CD14-positive monocyte (primary cell): ENCODE data around the gene CSMD2. TPM values are rescaled to one million over a fixed set of nuclear protein-coding genes. Genes with fewer than 3 reads are reported as not detected.

Experiments
- DNase-seq, 3 donors: peaks; one replicate each; pipeline ENCODE4 v3.0.0-alpha.2; 2011 to 2022
- H2AFZ ChIP-seq: 2 replicates; pipeline ENCODE4 v1.6.0; 2012; ENCODE audit warnings: mild to moderate bottlenecking, low read depth, low read length, inconsistent platforms; ENCODE audit not compliant: insufficient read depth, poor library complexity, severe bottlenecking
- H3K27ac ChIP-seq, 2 donors: 1 replicate in 1 of 2; 2 replicates in 1 of 2; pipeline ENCODE4 v1.5.1; 2012 to 2013; ENCODE audit warnings: low read length in 2 of 2, control low read depth in 1 of 2, inconsistent platforms in 1 of 2, low read depth in 1 of 2, mild to moderate bottlenecking in 1 of 2
- H3K27me3 ChIP-seq, 2 donors: one replicate each; pipeline versions ENCODE4 v1.6.0 to v1.6.1; 2011 to 2013; ENCODE audit warnings: low read length in 2 of 2; ENCODE audit not compliant: control insufficient read depth in 2 of 2, insufficient read depth in 2 of 2
- H3K36me3 ChIP-seq, 2 donors: replicated peaks in 1 of 2; 1 replicate in 1 of 2; 2 replicates in 1 of 2; pipeline versions ENCODE4 v1.5.1 to v1.6.1; 2012 to 2013; ENCODE audit warnings: low read length in 2 of 2, control low read depth in 1 of 2, inconsistent platforms in 1 of 2, mild to moderate bottlenecking in 1 of 2; ENCODE audit not compliant: insufficient read depth in 2 of 2, control insufficient read depth in 1 of 2
- H3K4me1 ChIP-seq, 2 donors: 1 replicate in 1 of 2; 2 replicates in 1 of 2; pipeline versions ENCODE4 v1.5.1 to v1.6.1; 2012 to 2013; ENCODE audit warnings: low read length in 2 of 2, control low read depth in 1 of 2, inconsistent platforms in 1 of 2, mild to moderate bottlenecking in 1 of 2, moderate library complexity in 1 of 2; ENCODE audit not compliant: insufficient read depth in 2 of 2, control insufficient read depth in 1 of 2
- H3K4me2 ChIP-seq: replicated peaks from 2 replicates; pipeline ENCODE3; 2012; ENCODE audit warnings: low read length, moderate library complexity, mild to moderate bottlenecking; ENCODE audit not compliant: poor library complexity, severe bottlenecking; ENCODE audit errors: extremely low read depth
- H3K4me3 ChIP-seq, 3 experiments: fragments of 200-600 bp in 1 of 3; sonication (generic) in 1 of 3; replicated peaks in 1 of 3; 1 replicate in 2 of 3; 2 replicates in 1 of 3; pipeline ENCODE4 v1.5.1; 2011 to 2013; ENCODE audit warnings: low read length in 3 of 3, mild to moderate bottlenecking in 3 of 3, control low read depth in 2 of 3, low read depth in 2 of 3, inconsistent platforms in 1 of 3, moderate library complexity in 1 of 3
- H3K79me2 ChIP-seq: 2 replicates; pipeline ENCODE4 v1.6.0; 2012; ENCODE audit warnings: mild to moderate bottlenecking, control low read depth, inconsistent platforms, low read length, moderate library complexity; ENCODE audit not compliant: insufficient read depth
- H3K9ac ChIP-seq: 2 replicates; pipeline ENCODE4 v1.6.0; 2017; ENCODE audit warnings: low read length, mild to moderate bottlenecking; ENCODE audit not compliant: insufficient read depth, poor library complexity, severe bottlenecking
- H3K9me3 ChIP-seq, 2 donors: replicated peaks in 1 of 2; 1 replicate in 1 of 2; 2 replicates in 1 of 2; pipeline versions ENCODE4 v1.5.1 to v1.6.1; 2012 to 2013; ENCODE audit warnings: low read length in 2 of 2, control low read depth in 1 of 2; ENCODE audit not compliant: control insufficient read depth in 1 of 2, insufficient read depth in 1 of 2
- H4K20me1 ChIP-seq: 2 replicates; pipeline ENCODE4 v1.6.0; 2012; ENCODE audit warnings: mild to moderate bottlenecking, low read length, control low read depth, moderate library complexity; ENCODE audit not compliant: insufficient read depth
- H3K27ac Mint-ChIP-seq, 7 donors: one replicate each; pipeline ENCODE4 v1.8.0; 2020; ENCODE audit warnings: mild to moderate bottlenecking in 7 of 7, mixed read lengths in 7 of 7, moderate library complexity in 6 of 7, inconsistent platforms in 2 of 7
- H3K27me3 Mint-ChIP-seq, 3 donors: one replicate each; pipeline ENCODE4 v1.8.0; 2021 to 2022; ENCODE audit warnings: low read depth in 3 of 3, mild to moderate bottlenecking in 3 of 3, mixed read lengths in 3 of 3, moderate library complexity in 3 of 3, inconsistent platforms in 1 of 3
- H3K36me3 Mint-ChIP-seq, 2 donors: one replicate each; pipeline ENCODE4 v1.8.0; 2020; ENCODE audit warnings: mixed read lengths in 2 of 2, inconsistent platforms in 1 of 2, mild to moderate bottlenecking in 1 of 2
- H3K4me1 Mint-ChIP-seq: one replicate; pipeline ENCODE4 v1.8.0; 2020; ENCODE audit warnings: mild to moderate bottlenecking, mixed read lengths
- H3K4me3 Mint-ChIP-seq, 2 donors: one replicate each; pipeline ENCODE4 v1.8.0; 2020; ENCODE audit warnings: mild to moderate bottlenecking in 2 of 2, mixed read lengths in 2 of 2, moderate library complexity in 1 of 2
- H3K9me3 Mint-ChIP-seq, 7 donors: one replicate each; pipeline ENCODE4 v1.8.0; 2020 to 2022; ENCODE audit warnings: mixed read lengths in 7 of 7, mild to moderate bottlenecking in 6 of 7, moderate library complexity in 6 of 7, inconsistent platforms in 2 of 7
- WGBS: methylation state at CpG from one replicate; pipeline ENCODE4 v1.1.5; 2013; ENCODE audit warnings: missing lambda C conversion rate; ENCODE audit not compliant: insufficient coverage; 5-methylcytosine and 5-hydroxymethylcytosine counted together
- intact Hi-C, 2 donors: fragments of 100-400 bp; cut with micrococcal nuclease; formaldehyde crosslinking; loops; one replicate each; pipeline versions ENCODE4 v1.15.0 to v1.15.1; 2023
- polyA plus RNA-seq, 3 donors: library from polyadenylated mRNA; depleted of rRNA in 1 of 3; unstranded in 2 of 3; stranded (reverse) in 1 of 3; fragments of 300-500 nt in 2 of 3; fragments of >200 nt in 1 of 3; fragmentation: Illumina TruSeq in 2 of 3; gene quantifications; 1 replicate in 2 of 3; 2 replicates in 1 of 3; pipeline ENCODE4 v1.2.3, GENCODE V29; 2012 to 2021
- TF ChIP-seq, protein P1 (sequence below): fragments of 200-600 bp; IDR thresholded peaks from one replicate; pipeline ENCODE4 v1.8.0; 2022; ENCODE audit warnings: antibody characterized with exemption, mild to moderate bottlenecking

CSMD2 gene
- polyA plus RNA-seq, 3 donors, result 0.04 TPM; not detected in 2

DNA sequence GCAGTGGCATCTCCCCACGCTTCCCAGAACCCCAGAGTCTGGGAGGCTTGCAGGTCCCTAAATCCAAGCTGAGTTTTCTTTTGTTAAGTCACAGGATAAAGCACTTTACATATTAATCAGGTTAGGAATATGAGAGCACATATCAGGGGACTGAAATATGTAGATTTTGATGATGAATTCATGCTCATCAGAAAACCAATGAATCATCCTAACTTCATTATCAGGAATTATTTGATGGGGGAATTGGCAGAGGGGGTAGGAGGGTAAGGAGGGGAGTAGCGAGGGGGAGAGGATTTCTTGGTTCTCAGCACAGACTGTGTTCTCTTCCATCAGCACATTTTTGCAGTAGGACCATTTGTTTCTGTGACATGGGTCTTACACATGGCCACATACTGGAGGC is 269.1 kb downstream of the CSMD2 start:
- Histone ChIP-seq H3K27ac (no peak overlapping the region), H2AFZ (no peak overlapping the region), H3K9ac (no peak overlapping the region), H3K4me1 (no peaks in the 10 kb centered on the region), H3K9me3 (no peaks in the 10 kb centered on the region), H3K4me2 (no peak overlapping the region), H4K20me1 (no peaks in the 10 kb centered on the region), H3K27me3 (no peaks in the 10 kb centered on the region), H3K4me3 (no peak overlapping the region), H3K79me2 (no peaks in the 10 kb centered on the region), H3K36me3 (no peaks in the 10 kb centered on the region)
- peaks cover 0 to 8% (median 2%) of the 10 kb centered on the region in 7 donors for H3K9me3 Mint-ChIP-seq
- H3K27me3 Mint-ChIP-seq, result peaks cover 0 to 5% (median 2%) of the 10 kb centered on the region in 3 donors
- no CpG with 5 or more reads among the region's 2 CpGs for WGBS
- DNase-seq, result no peak
- TF ChIP-seq, protein P1, sequence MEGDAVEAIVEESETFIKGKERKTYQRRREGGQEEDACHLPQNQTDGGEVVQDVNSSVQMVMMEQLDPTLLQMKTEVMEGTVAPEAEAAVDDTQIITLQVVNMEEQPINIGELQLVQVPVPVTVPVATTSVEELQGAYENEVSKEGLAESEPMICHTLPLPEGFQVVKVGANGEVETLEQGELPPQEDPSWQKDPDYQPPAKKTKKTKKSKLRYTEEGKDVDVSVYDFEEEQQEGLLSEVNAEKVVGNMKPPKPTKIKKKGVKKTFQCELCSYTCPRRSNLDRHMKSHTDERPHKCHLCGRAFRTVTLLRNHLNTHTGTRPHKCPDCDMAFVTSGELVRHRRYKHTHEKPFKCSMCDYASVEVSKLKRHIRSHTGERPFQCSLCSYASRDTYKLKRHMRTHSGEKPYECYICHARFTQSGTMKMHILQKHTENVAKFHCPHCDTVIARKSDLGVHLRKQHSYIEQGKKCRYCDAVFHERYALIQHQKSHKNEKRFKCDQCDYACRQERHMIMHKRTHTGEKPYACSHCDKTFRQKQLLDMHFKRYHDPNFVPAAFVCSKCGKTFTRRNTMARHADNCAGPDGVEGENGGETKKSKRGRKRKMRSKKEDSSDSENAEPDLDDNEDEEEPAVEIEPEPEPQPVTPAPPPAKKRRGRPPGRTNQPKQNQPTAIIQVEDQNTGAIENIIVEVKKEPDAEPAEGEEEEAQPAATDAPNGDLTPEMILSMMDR, result no peak
- H3K36me3 Mint-ChIP-seq, result no peaks in the 10 kb centered on the region
- intact Hi-C loops, result no loop called here
- no peak overlapping the region for H3K4me3 Mint-ChIP-seq
- no peak overlapping the region for H3K27ac Mint-ChIP-seq
- H3K4me1 Mint-ChIP-seq, result no peaks in the 10 kb centered on the region

DNA sequence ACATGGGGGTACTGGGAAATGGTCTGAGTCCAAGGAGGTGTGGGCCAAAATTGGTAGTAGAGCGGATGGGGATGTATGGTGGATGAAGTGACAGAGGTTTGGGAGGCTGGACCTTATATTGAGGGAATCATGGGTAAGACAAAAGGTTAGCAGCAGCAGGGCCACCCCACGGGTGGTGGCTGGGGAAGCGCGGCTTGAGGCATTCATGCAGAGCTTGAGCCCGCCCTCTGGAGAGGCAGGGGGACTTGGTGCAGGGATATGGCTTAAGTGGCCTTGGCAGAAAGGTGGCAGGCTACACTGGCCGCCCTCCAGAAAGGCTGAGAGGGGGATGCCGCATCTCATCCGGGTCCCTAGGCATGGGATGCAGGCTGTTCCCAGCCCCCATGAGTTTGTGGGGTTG is 269.6 kb downstream of the CSMD2 start:
- H3K36me3 Mint-ChIP-seq, result no peaks in the 10 kb centered on the region
- intact Hi-C loops, result no loop called here
- no peak overlapping the region for H3K27ac Mint-ChIP-seq
- TF ChIP-seq, protein P1, result no peak
- no peak overlapping the region for H3K4me3 Mint-ChIP-seq
- WGBS, result 81% methylated on average over 8 of the region's 8 CpGs
- no peak overlapping the region for H3K27ac ChIP-seq
- H3K27me3 Mint-ChIP-seq, result peaks cover 0 to 5% (median 0%) of the 10 kb centered on the region in 3 donors
- no peaks in the 10 kb centered on the region for H3K79me2 ChIP-seq
- H2AFZ ChIP-seq, result no peak overlapping the region
- H3K4me1 ChIP-seq, result no peaks in the 10 kb centered on the region
- H3K4me1 Mint-ChIP-seq, result no peaks in the 10 kb centered on the region
- DNase-seq, result no peak
- H3K9me3 ChIP-seq, result no peaks in the 10 kb centered on the region
- peaks cover 0 to 12% (median 3%) of the 10 kb centered on the region in 7 donors for H3K9me3 Mint-ChIP-seq
- no peaks in the 10 kb centered on the region for H4K20me1 ChIP-seq
- H3K4me3 ChIP-seq, result no peak overlapping the region
- no peaks in the 10 kb centered on the region for H3K36me3 ChIP-seq
- H3K4me2 ChIP-seq, result no peak overlapping the region
- H3K27me3 ChIP-seq, result no peaks in the 10 kb centered on the region
- no peak overlapping the region for H3K9ac ChIP-seq
